Right lobe of liver (tissue), 4 donors: ENCODE results near the gene GPC6.

Experiments used
- CTCF ChIP-seq, 4 donors: fragments of 200-600 bp in 3 of 4; fragments of 450-650 bp in 1 of 4; IDR thresholded peaks; one replicate each; pipeline versions ENCODE4 v1.5.1 to v1.8.0; 2016 to 2022; ENCODE audit warnings: antibody characterized with exemption in 4 of 4, mild to moderate bottlenecking in 2 of 4
- POLR2A ChIP-seq: fragments of 450-650 bp; IDR thresholded peaks from one replicate; pipeline ENCODE4 v1.6.1; 2017; ENCODE audit warnings: antibody characterized with exemption, mild to moderate bottlenecking
- donor health status: DM: no; HTN: no; CAD: no.
- donor health status: DM: no; HTN: no; CAD: no.
- donor health status: DM: no; HTN: yes; CAD: no.

DNA sequence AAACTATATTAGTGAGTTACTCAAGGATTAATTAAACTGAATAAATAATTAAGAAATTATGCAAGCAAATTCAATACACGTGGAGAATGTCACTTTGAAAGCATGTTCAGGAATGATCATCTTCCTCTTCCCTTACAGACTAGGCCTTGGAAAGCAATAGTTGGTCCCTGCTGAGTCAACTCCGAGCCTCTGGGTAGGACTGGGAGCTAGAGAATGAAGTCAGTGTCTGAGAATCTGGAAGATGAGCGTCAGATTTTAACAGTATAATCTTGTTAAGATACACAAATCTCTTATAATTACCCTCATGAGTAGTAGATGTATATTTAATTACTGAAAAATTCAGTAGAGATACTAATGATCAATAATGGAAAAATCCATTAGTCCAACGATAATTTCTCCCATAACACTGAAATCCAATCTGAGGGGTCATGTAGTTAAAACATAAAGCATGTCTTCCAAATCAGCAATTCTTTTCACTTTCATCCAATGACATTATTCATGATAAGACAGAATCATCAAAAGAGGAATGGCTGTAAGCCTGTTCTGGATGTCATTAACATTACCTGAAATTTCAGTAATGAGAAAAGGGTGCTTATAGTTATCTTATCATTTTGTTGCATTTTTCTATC is 829.9 kb downstream of the GPC6 start:
- TF ChIP-seq CTCF (IDR thresholded peaks at IDR 0.05) = no peak
- TF ChIP-seq POLR2A = no peak
